WTC11 (cell line): ENCODE measurements around the gene OR11G2. TPM values are rescaled to one million over a fixed set of nuclear protein-coding genes. Genes with fewer than 3 reads are reported as not detected.
"Not testable (repeated sequence)": the region's sequence is repeated elsewhere in the genome, so short reads cannot be mapped to it uniquely, and the experiment has no call there.

Experiments used
- ATAC-seq: fragments of 200-7000 bp; cut with Tn5 transposase; 2 replicates; pipeline ENCODE4 v1.10.0; 2021; ENCODE audit warnings: mild to moderate bottlenecking, moderate library complexity
- CTCF ChIA-PET: fragments of 300-600 bp; sonication (Branson Sonifier 250); formaldehyde crosslinking; loops from one replicate; lab custom pipeline; 2021; ENCODE audit warnings: antibody characterized with exemption; lab: Charles Lee
- POLR2A ChIA-PET: fragments of 350-600 bp; sonication (Branson Sonifier 250); formaldehyde crosslinking; loops from one replicate; lab custom pipeline; 2021; ENCODE audit warnings: antibody characterized with exemption; lab: Charles Lee
- DNase-seq: peaks from one replicate; pipeline ENCODE4 v3.0.0; 2021; ENCODE audit warnings: low spot score
- H3K27ac Mint-ChIP-seq: 2 replicates; pipeline ENCODE4 v1.8.0; 2021; ENCODE audit warnings: mixed read lengths
- H3K27me3 Mint-ChIP-seq: 2 replicates; pipeline ENCODE4 v1.8.0; 2021; ENCODE audit warnings: low read depth, mild to moderate bottlenecking, moderate library complexity, mixed read lengths
- H3K36me3 Mint-ChIP-seq: 2 replicates; pipeline ENCODE4 v1.8.0; 2021; ENCODE audit warnings: mixed read lengths
- H3K4me1 Mint-ChIP-seq: 2 replicates; pipeline ENCODE4 v1.8.0; 2022; ENCODE audit warnings: mixed read lengths
- H3K4me3 Mint-ChIP-seq: 2 replicates; pipeline ENCODE4 v1.8.0; 2021; ENCODE audit warnings: mild to moderate bottlenecking, moderate library complexity, mixed read lengths
- H3K9me3 Mint-ChIP-seq: 2 replicates; pipeline ENCODE4 v1.8.0; 2021; ENCODE audit warnings: mixed read lengths
- ATF1 ChIP-seq: sonication (generic); formaldehyde crosslinking; IDR thresholded peaks from 2 replicates; pipeline ENCODE4 v1.8.1; 2023; ENCODE audit warnings: mild to moderate bottlenecking, moderate library complexity, missing genetic modification reagents
- ELF4 ChIP-seq: sonication (generic); formaldehyde crosslinking; IDR thresholded peaks from 2 replicates; pipeline ENCODE4 v1.8.1; 2022; ENCODE audit warnings: low read depth, mild to moderate bottlenecking, moderate library complexity, missing genetic modification reagents
- EMX1 ChIP-seq: fragments of 250-450 bp; sonication (Bioruptor Pico); IDR thresholded peaks from 2 replicates; pipeline ENCODE4 v1.8.0; 2021; ENCODE audit warnings: mild to moderate bottlenecking
- FOXP4 ChIP-seq: sonication (generic); formaldehyde crosslinking; IDR thresholded peaks from 2 replicates; pipeline ENCODE4 v1.8.0; 2022; ENCODE audit warnings: mild to moderate bottlenecking, missing genetic modification reagents
- IRF1 ChIP-seq: sonication (generic); formaldehyde crosslinking; IDR thresholded peaks from 2 replicates; pipeline ENCODE4 v1.8.0; 2023; ENCODE audit warnings: missing genetic modification reagents
- IRF2 ChIP-seq: sonication (generic); formaldehyde crosslinking; IDR thresholded peaks from 2 replicates; pipeline ENCODE4 v1.8.0; 2022; ENCODE audit warnings: low read depth, missing genetic modification reagents, borderline replicate concordance
- NFE2L1 ChIP-seq: sonication (generic); formaldehyde crosslinking; IDR thresholded peaks from 2 replicates; pipeline ENCODE4 v1.8.1; 2023; ENCODE audit warnings: missing genetic modification reagents
- NFYB ChIP-seq: sonication (generic); formaldehyde crosslinking; conservative IDR thresholded peaks from 2 replicates; pipeline ENCODE4 v1.8.0; 2022; ENCODE audit warnings: low read depth, missing genetic modification reagents
- PRRX2 ChIP-seq: fragments of 250-450 bp; sonication (Bioruptor Pico); IDR thresholded peaks from 2 replicates; pipeline ENCODE4 v1.8.0; 2021; ENCODE audit warnings: mild to moderate bottlenecking
- ZNF121 ChIP-seq: sonication (generic); formaldehyde crosslinking; IDR thresholded peaks from 2 replicates; pipeline ENCODE4 v1.8.0; 2023; ENCODE audit warnings: missing genetic modification reagents
- ZNF423 ChIP-seq: fragments of 250-450 bp; sonication (Bioruptor Pico); IDR thresholded peaks from 2 replicates; pipeline ENCODE4 v2.1.2; 2022; ENCODE audit warnings: mild to moderate bottlenecking, moderate library complexity
- total RNA-seq: library from RNA; stranded (reverse); gene quantifications from 3 replicates; pipeline ENCODE4 v1.2.3, GENCODE V29; 2021
- TF ChIP-seq, protein P1 (sequence below): sonication (generic); formaldehyde crosslinking; IDR thresholded peaks from 2 replicates; pipeline ENCODE4 v1.8.0; 2022; ENCODE audit warnings: mild to moderate bottlenecking, missing genetic modification reagents
- TF ChIP-seq, protein P2 (sequence below): sonication (generic); formaldehyde crosslinking; IDR thresholded peaks from 2 replicates; pipeline ENCODE4 v1.8.1; 2022; ENCODE audit warnings: missing genetic modification reagents, borderline replicate concordance
- TF ChIP-seq, protein P3 (sequence below): sonication (generic); formaldehyde crosslinking; IDR thresholded peaks from 2 replicates; pipeline ENCODE4 v1.8.1; 2022; ENCODE audit warnings: mild to moderate bottlenecking, missing genetic modification reagents, moderate library complexity, borderline replicate concordance
- TF ChIP-seq, protein P4 (sequence below): sonication (generic); formaldehyde crosslinking; IDR thresholded peaks from 2 replicates; pipeline ENCODE4 v1.8.1; 2022; ENCODE audit warnings: low read depth, missing genetic modification reagents, borderline replicate concordance
- TF ChIP-seq, protein P5 (sequence below): sonication (generic); formaldehyde crosslinking; conservative IDR thresholded peaks from 2 replicates; pipeline ENCODE4 v1.8.1; 2023; ENCODE audit warnings: mild to moderate bottlenecking, low read depth, missing genetic modification reagents, moderate library complexity

Gene OR11G2
- total RNA-seq, 1 experiment from 2014 or later, result not detected

DNA sequence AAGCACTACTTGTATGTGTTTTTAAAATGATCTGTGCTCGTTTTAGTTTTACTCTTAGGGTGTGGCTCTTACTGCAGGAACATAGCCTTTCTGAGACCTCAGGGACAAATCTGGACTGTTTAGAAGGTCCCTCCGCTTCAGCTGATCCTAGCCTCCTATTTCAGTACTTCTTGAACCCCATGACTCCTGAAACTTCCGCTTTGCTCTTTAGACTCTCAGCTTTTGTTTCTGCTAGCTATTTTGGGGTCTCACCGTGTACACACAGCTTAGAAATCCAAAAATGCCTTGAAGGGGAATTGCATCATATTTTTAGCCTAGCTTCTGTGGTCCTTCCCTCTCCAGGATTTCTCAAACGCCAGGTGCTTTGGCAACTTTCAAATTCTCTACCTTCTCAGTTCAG lies 8.3 kb downstream of the OR11G2 start (continued):
- TF ChIP-seq IRF1 (CRISPR knock-in tag), result no peak
- TF ChIP-seq, protein P1, sequence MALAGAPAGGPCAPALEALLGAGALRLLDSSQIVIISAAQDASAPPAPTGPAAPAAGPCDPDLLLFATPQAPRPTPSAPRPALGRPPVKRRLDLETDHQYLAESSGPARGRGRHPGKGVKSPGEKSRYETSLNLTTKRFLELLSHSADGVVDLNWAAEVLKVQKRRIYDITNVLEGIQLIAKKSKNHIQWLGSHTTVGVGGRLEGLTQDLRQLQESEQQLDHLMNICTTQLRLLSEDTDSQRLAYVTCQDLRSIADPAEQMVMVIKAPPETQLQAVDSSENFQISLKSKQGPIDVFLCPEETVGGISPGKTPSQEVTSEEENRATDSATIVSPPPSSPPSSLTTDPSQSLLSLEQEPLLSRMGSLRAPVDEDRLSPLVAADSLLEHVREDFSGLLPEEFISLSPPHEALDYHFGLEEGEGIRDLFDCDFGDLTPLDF (CRISPR knock-in tag), result no peak

DNA sequence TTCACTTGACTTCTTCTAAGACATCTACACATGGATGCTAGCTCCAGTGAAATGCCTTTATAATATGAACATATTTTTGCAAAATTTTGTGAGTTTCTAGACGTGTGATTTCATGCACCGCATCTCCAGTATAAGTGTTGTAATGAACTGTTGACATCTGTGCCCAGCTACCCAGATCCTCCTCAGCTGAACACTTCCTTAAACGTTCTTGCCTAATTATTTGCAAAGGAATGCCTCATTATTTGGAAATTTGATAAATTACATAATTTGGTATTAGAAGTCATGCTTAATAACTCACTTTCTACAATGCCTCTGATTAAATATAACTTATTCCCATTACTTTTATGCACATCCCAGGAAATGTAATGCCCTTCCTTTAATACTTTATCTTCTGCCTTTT lies 14.0 kb downstream of the OR11G2 start:
- H3K36me3 Mint-ChIP-seq, result peaks cover 52% of the 10 kb centered on the region
- no peak for ATAC-seq
- no peak for DNase-seq
- no peaks in the 10 kb centered on the region for H3K4me1 Mint-ChIP-seq
- no peak overlapping the region for H3K4me3 Mint-ChIP-seq
- POLR2A ChIA-PET, result no interaction called here
- H3K27ac Mint-ChIP-seq, result no peak overlapping the region
- no peak for TF ChIP-seq FOXP4 (CRISPR knock-in tag)
- no peak for TF ChIP-seq NFE2L1 (CRISPR knock-in tag)
- no peak for TF ChIP-seq ZNF423 (CRISPR knock-in tag)
- TF ChIP-seq, protein P2, sequence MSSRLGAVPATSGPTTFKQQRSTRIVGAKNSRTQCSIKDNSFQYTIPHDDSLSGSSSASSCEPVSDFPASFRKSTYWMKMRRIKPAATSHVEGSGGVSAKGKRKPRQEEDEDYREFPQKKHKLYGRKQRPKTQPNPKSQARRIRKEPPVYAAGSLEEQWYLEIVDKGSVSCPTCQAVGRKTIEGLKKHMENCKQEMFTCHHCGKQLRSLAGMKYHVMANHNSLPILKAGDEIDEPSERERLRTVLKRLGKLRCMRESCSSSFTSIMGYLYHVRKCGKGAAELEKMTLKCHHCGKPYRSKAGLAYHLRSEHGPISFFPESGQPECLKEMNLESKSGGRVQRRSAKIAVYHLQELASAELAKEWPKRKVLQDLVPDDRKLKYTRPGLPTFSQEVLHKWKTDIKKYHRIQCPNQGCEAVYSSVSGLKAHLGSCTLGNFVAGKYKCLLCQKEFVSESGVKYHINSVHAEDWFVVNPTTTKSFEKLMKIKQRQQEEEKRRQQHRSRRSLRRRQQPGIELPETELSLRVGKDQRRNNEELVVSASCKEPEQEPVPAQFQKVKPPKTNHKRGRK (CRISPR knock-in tag), result no peak
- TF ChIP-seq, all 79 proteins: peak for 0
- H3K27me3 Mint-ChIP-seq, result peaks cover 14% of the 10 kb centered on the region
- CTCF ChIA-PET, result no interaction called here
- H3K9me3 Mint-ChIP-seq, result peaks cover 66% of the 10 kb centered on the region

- ChIA-PET POLR2A (no interaction called here), CTCF (no interaction called here)
- ATAC-seq, result no peak
- Mint-ChIP-seq H3K4me1 (no peaks in the 10 kb centered on the region), H3K9me3 (peaks cover 65% of the 10 kb centered on the region), H3K36me3 (peaks cover 57% of the 10 kb centered on the region), H3K27me3 (peaks cover 17% of the 10 kb centered on the region), H3K27ac (no peak overlapping the region), H3K4me3 (no peak overlapping the region)
- TF ChIP-seq PRRX2 (CRISPR knock-in tag), result no peak
- no peak for DNase-seq
These were observed 18.9 kb downstream of the OR11G2 start for GRCh38 chr14:20209595-20209994.

- H3K4me3 Mint-ChIP-seq, H3K4me1 Mint-ChIP-seq, CTCF ChIA-PET, H3K27ac Mint-ChIP-seq, ATAC-seq, DNase-seq, POLR2A ChIA-PET: not testable (repeated sequence)
- peaks cover 59% of the 10 kb centered on the region for H3K36me3 Mint-ChIP-seq
- peaks cover 17% of the 10 kb centered on the region for H3K27me3 Mint-ChIP-seq
- peaks cover 73% of the 10 kb centered on the region for H3K9me3 Mint-ChIP-seq
These were observed 21.7 kb downstream of the OR11G2 start for GRCh38 chr14:20212406-20212805.

DNA sequence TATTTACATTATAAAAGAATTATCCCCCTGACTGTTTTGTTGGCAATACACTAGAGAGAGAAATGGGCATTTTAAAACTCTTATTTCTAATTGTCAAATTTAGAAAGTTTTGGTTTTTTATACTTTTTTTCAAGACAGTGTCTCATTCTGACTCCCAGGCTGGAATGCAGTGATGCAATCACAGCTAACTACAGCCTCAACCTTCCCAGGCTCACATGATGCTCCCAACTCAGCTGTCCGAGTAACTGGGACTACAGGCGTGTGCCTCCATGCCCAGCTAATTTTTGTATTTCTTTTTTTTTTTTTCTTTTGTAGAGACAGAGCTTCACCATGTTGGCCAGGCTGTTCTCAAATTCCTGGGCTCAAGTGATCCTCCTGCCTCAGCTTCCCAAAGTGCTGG lies 24.5 kb downstream of the OR11G2 start:
- POLR2A ChIA-PET, result no interaction called here
- Mint-ChIP-seq H3K4me3 (no peak overlapping the region), H3K36me3 (peaks cover 59% of the 10 kb centered on the region), H3K4me1 (no peaks in the 10 kb centered on the region), H3K27me3 (peaks cover 11% of the 10 kb centered on the region), H3K9me3 (peaks cover 71% of the 10 kb centered on the region), H3K27ac (no peak overlapping the region)
- ATAC-seq (no peak), DNase-seq (no peak)
- CTCF ChIA-PET, result no interaction called here
- TF ChIP-seq, protein P3, sequence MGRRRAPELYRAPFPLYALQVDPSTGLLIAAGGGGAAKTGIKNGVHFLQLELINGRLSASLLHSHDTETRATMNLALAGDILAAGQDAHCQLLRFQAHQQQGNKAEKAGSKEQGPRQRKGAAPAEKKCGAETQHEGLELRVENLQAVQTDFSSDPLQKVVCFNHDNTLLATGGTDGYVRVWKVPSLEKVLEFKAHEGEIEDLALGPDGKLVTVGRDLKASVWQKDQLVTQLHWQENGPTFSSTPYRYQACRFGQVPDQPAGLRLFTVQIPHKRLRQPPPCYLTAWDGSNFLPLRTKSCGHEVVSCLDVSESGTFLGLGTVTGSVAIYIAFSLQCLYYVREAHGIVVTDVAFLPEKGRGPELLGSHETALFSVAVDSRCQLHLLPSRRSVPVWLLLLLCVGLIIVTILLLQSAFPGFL, result no peak
- no peak for TF ChIP-seq ZNF121 (CRISPR knock-in tag)
- no peak for TF ChIP-seq IRF2 (CRISPR knock-in tag)
- TF ChIP-seq, protein P4, sequence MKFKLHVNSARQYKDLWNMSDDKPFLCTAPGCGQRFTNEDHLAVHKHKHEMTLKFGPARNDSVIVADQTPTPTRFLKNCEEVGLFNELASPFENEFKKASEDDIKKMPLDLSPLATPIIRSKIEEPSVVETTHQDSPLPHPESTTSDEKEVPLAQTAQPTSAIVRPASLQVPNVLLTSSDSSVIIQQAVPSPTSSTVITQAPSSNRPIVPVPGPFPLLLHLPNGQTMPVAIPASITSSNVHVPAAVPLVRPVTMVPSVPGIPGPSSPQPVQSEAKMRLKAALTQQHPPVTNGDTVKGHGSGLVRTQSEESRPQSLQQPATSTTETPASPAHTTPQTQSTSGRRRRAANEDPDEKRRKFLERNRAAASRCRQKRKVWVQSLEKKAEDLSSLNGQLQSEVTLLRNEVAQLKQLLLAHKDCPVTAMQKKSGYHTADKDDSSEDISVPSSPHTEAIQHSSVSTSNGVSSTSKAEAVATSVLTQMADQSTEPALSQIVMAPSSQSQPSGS (CRISPR knock-in tag), result no peak
- TF ChIP-seq, protein P5, sequence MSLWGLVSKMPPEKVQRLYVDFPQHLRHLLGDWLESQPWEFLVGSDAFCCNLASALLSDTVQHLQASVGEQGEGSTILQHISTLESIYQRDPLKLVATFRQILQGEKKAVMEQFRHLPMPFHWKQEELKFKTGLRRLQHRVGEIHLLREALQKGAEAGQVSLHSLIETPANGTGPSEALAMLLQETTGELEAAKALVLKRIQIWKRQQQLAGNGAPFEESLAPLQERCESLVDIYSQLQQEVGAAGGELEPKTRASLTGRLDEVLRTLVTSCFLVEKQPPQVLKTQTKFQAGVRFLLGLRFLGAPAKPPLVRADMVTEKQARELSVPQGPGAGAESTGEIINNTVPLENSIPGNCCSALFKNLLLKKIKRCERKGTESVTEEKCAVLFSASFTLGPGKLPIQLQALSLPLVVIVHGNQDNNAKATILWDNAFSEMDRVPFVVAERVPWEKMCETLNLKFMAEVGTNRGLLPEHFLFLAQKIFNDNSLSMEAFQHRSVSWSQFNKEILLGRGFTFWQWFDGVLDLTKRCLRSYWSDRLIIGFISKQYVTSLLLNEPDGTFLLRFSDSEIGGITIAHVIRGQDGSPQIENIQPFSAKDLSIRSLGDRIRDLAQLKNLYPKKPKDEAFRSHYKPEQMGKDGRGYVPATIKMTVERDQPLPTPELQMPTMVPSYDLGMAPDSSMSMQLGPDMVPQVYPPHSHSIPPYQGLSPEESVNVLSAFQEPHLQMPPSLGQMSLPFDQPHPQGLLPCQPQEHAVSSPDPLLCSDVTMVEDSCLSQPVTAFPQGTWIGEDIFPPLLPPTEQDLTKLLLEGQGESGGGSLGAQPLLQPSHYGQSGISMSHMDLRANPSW (CRISPR knock-in tag), result no peak
- TF ChIP-seq NFYB (CRISPR knock-in tag), result no peak
- no peak for TF ChIP-seq ATF1
- TF ChIP-seq EMX1 (CRISPR knock-in tag), result no peak
- TF ChIP-seq ELF4 (CRISPR knock-in tag), result no peak
